Erythroblast (primary cell): ENCODE data around the gene MGLL.

ENCODE experiments used
- GATA1 ChIP-seq: IDR thresholded peaks from 2 replicates; pipeline ENCODE4 v1.6.1; 2011; ENCODE audit warnings: low read depth, mild to moderate bottlenecking, control low read depth, low read length, moderate library complexity
- POLR2A ChIP-seq: IDR thresholded peaks from 2 replicates; pipeline ENCODE4 v1.6.1; 2011; ENCODE audit warnings: mild to moderate bottlenecking, low read length

DNA sequence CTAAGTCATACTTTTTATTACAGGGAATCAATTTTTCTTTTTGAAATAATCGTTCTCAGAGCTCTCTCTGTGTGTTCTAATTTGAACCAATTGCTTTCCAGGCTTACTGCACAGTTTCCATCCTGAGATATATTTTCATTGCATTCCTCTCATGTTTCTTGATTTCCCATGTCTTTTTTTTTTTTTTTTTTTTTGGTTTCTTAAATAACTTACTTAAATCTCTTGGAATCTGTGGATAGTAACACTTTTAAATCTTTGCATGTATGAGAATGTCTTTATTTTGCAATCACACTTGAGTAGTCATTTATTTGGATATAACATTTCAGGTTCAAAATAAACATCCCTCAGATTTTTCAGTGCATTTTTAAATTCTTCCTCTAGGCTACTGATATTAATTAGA is 164.1 kb downstream of the MGLL start:
- TF ChIP-seq POLR2A (no peak), GATA1 (no peak)
